ENCODE results near the gene OTUD4. TPM values are rescaled to one million over a fixed set of nuclear protein-coding genes. Genes with fewer than 3 reads are reported as not detected.

OTUD4 gene
- total and polyA plus RNA-seq, 9 of the 15 experiments (the other 6 are each of a cell fraction or from before 2014, with no cell fraction given): 4.2 to 29.0 (median 24.8) TPM

- TF ChIP-seq MGA (IDR thresholded peaks at IDR 0.05): no peak; the same call in 1 of the 2 replicates
- TF ChIP-seq PTBP1 (IDR thresholded peaks at IDR 0.05; ENCODE audit: low read depth, low read length): no peak
- TF ChIP-seq PPARD (CRISPR knock-in tag; IDR thresholded peaks at IDR 0.05): no peak
- no peak for TF ChIP-seq DACH1 (IDR thresholded peaks at IDR 0.05; ENCODE audit: partially characterized antibody)
- no peak for TF ChIP-seq IRF2 (CRISPR knock-in tag; IDR thresholded peaks at IDR 0.05)
- no peak for TF ChIP-seq ZKSCAN8 (CRISPR knock-in tag; IDR thresholded peaks at IDR 0.05)
- no peak for TF ChIP-seq GTF3C2 (IDR thresholded peaks at IDR 0.05; ENCODE audit: borderline replicate concordance, extremely low read depth, insufficient read length)
- no peak for TF ChIP-seq TSHZ1 (CRISPR knock-in tag; IDR thresholded peaks at IDR 0.05)
- TF ChIP-seq NFXL1 (CRISPR knock-in tag; IDR thresholded peaks at IDR 0.05): no peak
These were observed at the start of gene OTUD4 (continued) for GRCh38 chr4:145180298-145181090.

Measured in K562 (cell line).